Measurements from ENCODE around the gene CCDC167.
A peak's percentile ranks its signal among the peaks of the same experiment; 100 is the strongest.

Gene CCDC167

GRCh38 chr6:37522836-37523235 lies 23.1 kb upstream of the CCDC167 start:
- Mint-ChIP-seq H3K9me3 (no peaks in the 10 kb centered on the region), H3K36me3 (no peaks in the 10 kb centered on the region), H3K4me1 (peaks cover 16% of the 10 kb centered on the region), H3K27ac (no peak overlapping the region), H3K27me3 (peaks cover 10% of the 10 kb centered on the region), H3K4me3 (no peak overlapping the region)
- ATAC-seq (ENCODE audit: low read depth) = no peak
- no peak for DNase-seq (ENCODE audit: low spot score in 2 of 2)

DNA sequence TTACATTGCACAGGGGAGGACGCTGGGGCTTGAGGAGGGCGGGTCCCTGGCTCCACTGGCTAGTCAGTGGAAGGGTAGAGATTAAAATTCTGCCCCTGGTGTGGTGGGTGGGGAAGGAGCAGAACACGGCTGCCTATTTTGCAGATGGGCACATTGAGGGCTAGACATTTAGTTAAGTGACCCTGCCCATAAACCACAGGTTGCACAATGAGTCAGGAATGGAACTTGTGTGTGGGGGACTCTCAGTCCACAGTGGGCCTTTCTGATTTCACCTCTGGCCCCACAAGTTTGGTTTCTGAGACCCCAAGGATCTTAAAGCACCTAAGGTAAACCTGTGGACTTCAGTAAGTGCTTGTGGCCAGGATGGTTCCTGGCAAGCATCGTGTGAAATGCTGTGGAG lies 22.0 kb upstream of the CCDC167 start:
- no peaks in the 10 kb centered on the region for H3K9me3 Mint-ChIP-seq
- no peak overlapping the region for H3K4me3 Mint-ChIP-seq
- peaks cover 10% of the 10 kb centered on the region for H3K27me3 Mint-ChIP-seq
- no peaks in the 10 kb centered on the region for H3K36me3 Mint-ChIP-seq
- no peak for DNase-seq (ENCODE audit: low spot score in 2 of 2)
- H3K27ac Mint-ChIP-seq = no peak overlapping the region
- peaks cover 21% of the 10 kb centered on the region for H3K4me1 Mint-ChIP-seq
- ATAC-seq (ENCODE audit: low read depth) = no peak

GRCh38 chr6:37520926-37521325 lies 21.2 kb upstream of the CCDC167 start:
- ATAC-seq (ENCODE audit: low read depth) (no peak), DNase-seq (ENCODE audit: low spot score in 2 of 2) (no peak)
- Mint-ChIP-seq H3K9me3 (no peaks in the 10 kb centered on the region), H3K27ac (no peak overlapping the region), H3K4me3 (no peak overlapping the region), H3K27me3 (peaks cover 10% of the 10 kb centered on the region), H3K4me1 (peaks cover 25% of the 10 kb centered on the region), H3K36me3 (no peaks in the 10 kb centered on the region)

GRCh38 chr6:37519461-37519860 lies 19.8 kb upstream of the CCDC167 start:
- Mint-ChIP-seq H3K4me1 (peaks cover 22% of the 10 kb centered on the region), H3K4me3 (no peak overlapping the region), H3K9me3 (no peaks in the 10 kb centered on the region), H3K27me3 (peaks cover 6% of the 10 kb centered on the region), H3K27ac (no peak overlapping the region), H3K36me3 (no peaks in the 10 kb centered on the region)
- ATAC-seq (ENCODE audit: low read depth) = no peak
- no peak for DNase-seq (ENCODE audit: low spot score in 2 of 2)

DNA sequence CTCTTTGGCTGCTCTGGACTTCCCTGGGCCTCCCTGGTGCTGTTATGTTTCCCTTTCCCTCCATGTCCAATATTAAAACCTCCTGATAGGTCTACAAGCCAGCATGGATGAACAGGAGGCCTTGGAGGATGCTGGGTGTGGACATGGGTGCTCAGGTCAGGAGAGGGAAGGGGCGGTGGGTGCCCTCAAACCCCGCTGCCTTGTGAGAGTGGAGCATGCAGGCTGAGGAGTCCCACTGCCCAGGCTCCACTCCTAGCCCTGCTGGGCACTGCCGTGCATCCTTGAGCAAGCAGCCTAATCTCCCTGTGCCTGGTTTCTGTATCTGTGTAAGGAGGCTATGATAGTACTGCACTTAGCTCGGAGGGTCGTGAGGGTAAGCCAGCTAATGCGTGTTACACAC lies 18.4 kb upstream of the CCDC167 start:
- no peak overlapping the region for H3K4me3 Mint-ChIP-seq

GRCh38 chr6:37517411-37517812 lies 17.7 kb upstream of the CCDC167 start:
- Mint-ChIP-seq H3K4me3 (peak overlapping the region; percentile 66), H3K4me1 (peaks cover 20% of the 10 kb centered on the region), H3K27ac (peak overlapping the region; percentile 92), H3K9me3 (no peaks in the 10 kb centered on the region), H3K36me3 (no peaks in the 10 kb centered on the region), H3K27me3 (peaks cover 3% of the 10 kb centered on the region)
- DNase-seq (ENCODE audit: low spot score in 2 of 2) (no peak), ATAC-seq (ENCODE audit: low read depth) (no peak)

More for the DNA sequence above, 18.4 kb upstream of the CCDC167 start:
- no peak for DNase-seq (ENCODE audit: low spot score in 2 of 2)
- Mint-ChIP-seq H3K27me3 (peaks cover 5% of the 10 kb centered on the region), H3K9me3 (no peaks in the 10 kb centered on the region), H3K36me3 (no peaks in the 10 kb centered on the region), H3K4me1 (peaks cover 19% of the 10 kb centered on the region), H3K27ac (peak overlapping the region; percentile 92)
- ATAC-seq (ENCODE audit: low read depth) = no peak

DNA sequence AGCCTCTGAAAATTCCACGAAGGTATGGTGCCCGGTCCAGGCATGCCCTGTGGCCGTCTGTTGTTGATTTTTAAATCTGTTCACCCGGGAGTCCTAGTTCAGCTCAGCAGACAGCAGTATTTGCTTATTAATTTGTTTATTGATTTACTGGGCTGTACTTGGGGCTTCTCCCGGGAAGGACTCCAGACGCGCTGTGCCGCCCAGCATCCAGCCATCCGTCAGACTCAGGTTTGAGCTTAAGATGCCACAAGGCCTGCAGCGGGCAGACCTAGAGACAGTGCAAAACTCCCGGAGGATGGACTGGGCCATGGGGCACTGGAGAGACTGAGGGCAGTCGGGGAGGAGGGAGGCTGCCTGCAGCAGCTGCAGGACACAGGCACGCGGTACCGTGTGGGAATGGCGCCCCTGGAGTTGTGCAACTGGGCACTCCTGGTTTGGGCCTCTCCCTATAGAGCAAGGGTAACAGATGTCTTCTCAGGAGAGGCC lies 17.3 kb upstream of the CCDC167 start:
- Mint-ChIP-seq H3K27ac (peak overlapping the region; percentile 92), H3K27me3 (peaks cover 2% of the 10 kb centered on the region), H3K36me3 (no peaks in the 10 kb centered on the region), H3K4me3 (peak overlapping the region; percentile 70), H3K9me3 (no peaks in the 10 kb centered on the region), H3K4me1 (peaks cover 21% of the 10 kb centered on the region)
- DNase-seq (ENCODE audit: low spot score in 2 of 2) (no peak), ATAC-seq (ENCODE audit: low read depth) (no peak)

GRCh38 chr6:37516076-37516919 lies 16.6 kb upstream of the CCDC167 start:
- ATAC-seq (ENCODE audit: low read depth) = peak; percentile 95
- DNase-seq (ENCODE audit: low spot score in 2 of 2) = peak; percentile 48 to 54

GRCh38 chr6:37515712-37516075 lies 16.0 kb upstream of the CCDC167 start:
- no peaks in the 10 kb centered on the region for H3K27me3 Mint-ChIP-seq
- no peak for DNase-seq (ENCODE audit: low spot score in 2 of 2)
- peaks cover 21% of the 10 kb centered on the region for H3K4me1 Mint-ChIP-seq
- H3K9me3 Mint-ChIP-seq = no peaks in the 10 kb centered on the region
- H3K27ac Mint-ChIP-seq = peak overlapping the region; percentile 92
- ATAC-seq (ENCODE audit: low read depth) = no peak
- H3K36me3 Mint-ChIP-seq = no peaks in the 10 kb centered on the region
- H3K4me3 Mint-ChIP-seq = peak overlapping the region; percentile 52

More at GRCh38 chr6:37516076-37516919, 16.6 kb upstream of the CCDC167 start:
- Mint-ChIP-seq H3K27me3 (no peaks in the 10 kb centered on the region), H3K4me3 (peak overlapping the region; percentile 70), H3K27ac (peak overlapping the region; percentile 92), H3K4me1 (peaks cover 21% of the 10 kb centered on the region), H3K9me3 (no peaks in the 10 kb centered on the region), H3K36me3 (no peaks in the 10 kb centered on the region)

- no peak overlapping the region for H3K27ac Mint-ChIP-seq
- DNase-seq (ENCODE audit: low spot score in 2 of 2) (no peak), ATAC-seq (ENCODE audit: low read depth) (no peak)
- no peaks in the 10 kb centered on the region for H3K9me3 Mint-ChIP-seq
- H3K36me3 Mint-ChIP-seq = no peaks in the 10 kb centered on the region
- peaks cover 21% of the 10 kb centered on the region for H3K4me1 Mint-ChIP-seq
- no peak overlapping the region for H3K4me3 Mint-ChIP-seq
- no peaks in the 10 kb centered on the region for H3K27me3 Mint-ChIP-seq
Observed at GRCh38 chr6:37514837-37515236, 15.1 kb upstream of the CCDC167 start.

DNA sequence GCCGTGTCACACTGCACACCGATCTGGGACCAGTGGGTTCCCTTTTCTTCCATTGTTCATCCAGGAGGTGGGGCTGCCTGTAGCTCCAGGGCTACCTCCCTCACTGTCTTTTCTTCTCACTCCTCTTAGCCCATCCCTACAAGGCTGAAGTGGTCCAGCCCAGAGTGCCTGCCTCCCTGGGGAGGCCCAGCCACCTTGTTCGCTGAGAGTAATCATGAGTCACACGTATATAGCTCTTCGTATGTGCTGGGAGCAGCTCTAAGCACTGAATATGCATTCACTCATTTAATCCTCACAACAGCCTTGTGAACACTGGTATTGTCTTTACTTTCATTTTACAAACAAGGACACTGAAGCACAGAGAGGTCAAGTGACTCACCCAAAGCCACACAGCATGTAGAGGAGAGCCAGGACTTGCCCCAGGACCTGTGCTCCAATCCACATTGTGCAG lies 14.7 kb upstream of the CCDC167 start:
- Mint-ChIP-seq H3K27ac (no peak overlapping the region), H3K9me3 (peaks cover 2% of the 10 kb centered on the region), H3K4me3 (no peak overlapping the region), H3K4me1 (peaks cover 21% of the 10 kb centered on the region), H3K27me3 (no peaks in the 10 kb centered on the region), H3K36me3 (no peaks in the 10 kb centered on the region)
- no peak for ATAC-seq (ENCODE audit: low read depth)
- no peak for DNase-seq (ENCODE audit: low spot score in 2 of 2)

- DNase-seq (ENCODE audit: low spot score in 2 of 2) (no peak), ATAC-seq (ENCODE audit: low read depth) (no peak)
- H3K27ac Mint-ChIP-seq = peak overlapping the region; percentile 77
- peaks cover 18% of the 10 kb centered on the region for H3K4me1 Mint-ChIP-seq
- H3K9me3 Mint-ChIP-seq = peaks cover 2% of the 10 kb centered on the region
- no peaks in the 10 kb centered on the region for H3K36me3 Mint-ChIP-seq
- no peaks in the 10 kb centered on the region for H3K27me3 Mint-ChIP-seq
- H3K4me3 Mint-ChIP-seq = no peak overlapping the region
Observed at GRCh38 chr6:37513576-37513975, 13.9 kb upstream of the CCDC167 start.

GRCh38 chr6:37513155-37513554 lies 13.5 kb upstream of the CCDC167 start:
- Mint-ChIP-seq H3K4me3 (no peak overlapping the region), H3K27me3 (no peaks in the 10 kb centered on the region), H3K27ac (peak overlapping the region; percentile 77), H3K9me3 (peaks cover 2% of the 10 kb centered on the region), H3K4me1 (peaks cover 18% of the 10 kb centered on the region), H3K36me3 (no peaks in the 10 kb centered on the region)
- DNase-seq (ENCODE audit: low spot score in 2 of 2) (no peak), ATAC-seq (ENCODE audit: low read depth) (no peak)

GRCh38 chr6:37512400-37513011 lies 12.8 kb upstream of the CCDC167 start:
- no peak overlapping the region for H3K27ac Mint-ChIP-seq
- DNase-seq (ENCODE audit: low spot score in 2 of 2) = no peak
- no peaks in the 10 kb centered on the region for H3K36me3 Mint-ChIP-seq
- no peak for ATAC-seq (ENCODE audit: low read depth)
- H3K4me3 Mint-ChIP-seq = no peak overlapping the region
- H3K9me3 Mint-ChIP-seq = peaks cover 2% of the 10 kb centered on the region
- H3K4me1 Mint-ChIP-seq = peaks cover 16% of the 10 kb centered on the region
- no peaks in the 10 kb centered on the region for H3K27me3 Mint-ChIP-seq
